ENCODE results near the gene CLBA1. TPM values are rescaled to one million over a fixed set of nuclear protein-coding genes. Genes with fewer than 3 reads are reported as not detected.

The CLBA1 gene
- total RNA-seq, 1 donor from 2014 or later = 4.7 TPM

DNA sequence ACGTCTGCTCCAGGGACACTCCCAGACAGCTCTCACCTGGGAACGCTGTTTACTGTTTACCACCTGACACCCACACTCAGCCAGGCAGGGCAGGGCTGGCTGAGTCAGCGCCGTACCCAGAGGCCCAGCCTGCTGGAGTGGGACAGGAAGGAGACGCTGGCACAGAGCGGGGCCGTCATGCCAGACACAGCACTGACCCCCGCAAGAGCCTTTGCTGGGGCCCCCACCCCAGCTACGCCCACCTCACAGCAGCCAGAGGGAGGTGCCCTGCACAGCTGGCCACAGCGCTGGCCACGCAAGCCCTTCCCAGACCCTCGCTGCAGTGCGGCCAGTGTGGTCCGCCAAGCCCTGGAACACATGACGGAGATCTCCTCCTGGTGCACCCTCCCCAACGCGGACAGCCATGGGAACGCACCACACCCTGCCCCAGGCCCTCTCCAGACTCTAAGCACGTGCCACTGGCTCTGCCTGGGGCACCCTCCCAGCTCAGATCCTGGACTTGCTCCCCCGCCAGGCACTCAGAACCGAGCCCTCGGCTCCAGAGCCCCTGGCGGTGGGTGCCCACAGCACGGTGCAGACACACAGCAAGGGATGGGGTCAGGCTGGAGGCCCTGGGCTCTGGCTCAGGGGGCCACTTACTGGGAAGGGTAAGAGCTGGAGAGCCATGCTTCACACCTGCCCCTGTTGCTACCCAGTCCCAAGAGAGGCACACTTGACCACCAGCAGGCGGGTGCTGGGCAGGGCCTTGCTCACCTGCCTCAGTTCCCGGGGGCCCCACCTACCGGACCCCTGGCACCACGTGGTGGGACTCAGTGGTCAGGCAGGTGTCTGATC lies 13.1 kb upstream of the CLBA1 start:
- DNase-seq (ENCODE audit: extremely low spot score in 2 of 2) = peak in 1 of 2 donors; percentile 95

DNA sequence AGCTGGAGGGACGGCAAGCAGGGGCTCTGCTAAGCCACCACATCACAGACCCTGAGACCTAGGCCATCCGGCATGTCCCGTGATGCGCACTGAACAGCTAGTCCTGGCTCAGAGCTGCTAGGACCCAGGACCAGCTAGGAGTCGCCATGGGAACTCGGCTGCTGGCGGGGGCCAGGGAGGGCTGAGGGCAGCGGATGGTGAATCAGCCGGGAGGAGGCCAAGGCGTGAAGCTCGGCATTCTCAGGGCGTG lies 12.5 kb upstream of the CLBA1 start:
- no peak for TF ChIP-seq POLR2A (IDR thresholded peaks at IDR 0.05)
- TF ChIP-seq, protein P1, sequence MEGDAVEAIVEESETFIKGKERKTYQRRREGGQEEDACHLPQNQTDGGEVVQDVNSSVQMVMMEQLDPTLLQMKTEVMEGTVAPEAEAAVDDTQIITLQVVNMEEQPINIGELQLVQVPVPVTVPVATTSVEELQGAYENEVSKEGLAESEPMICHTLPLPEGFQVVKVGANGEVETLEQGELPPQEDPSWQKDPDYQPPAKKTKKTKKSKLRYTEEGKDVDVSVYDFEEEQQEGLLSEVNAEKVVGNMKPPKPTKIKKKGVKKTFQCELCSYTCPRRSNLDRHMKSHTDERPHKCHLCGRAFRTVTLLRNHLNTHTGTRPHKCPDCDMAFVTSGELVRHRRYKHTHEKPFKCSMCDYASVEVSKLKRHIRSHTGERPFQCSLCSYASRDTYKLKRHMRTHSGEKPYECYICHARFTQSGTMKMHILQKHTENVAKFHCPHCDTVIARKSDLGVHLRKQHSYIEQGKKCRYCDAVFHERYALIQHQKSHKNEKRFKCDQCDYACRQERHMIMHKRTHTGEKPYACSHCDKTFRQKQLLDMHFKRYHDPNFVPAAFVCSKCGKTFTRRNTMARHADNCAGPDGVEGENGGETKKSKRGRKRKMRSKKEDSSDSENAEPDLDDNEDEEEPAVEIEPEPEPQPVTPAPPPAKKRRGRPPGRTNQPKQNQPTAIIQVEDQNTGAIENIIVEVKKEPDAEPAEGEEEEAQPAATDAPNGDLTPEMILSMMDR (IDR thresholded peaks at IDR 0.05) = no peak
- TF ChIP-seq POLR2AphosphoS5 (IDR thresholded peaks at IDR 0.05; ENCODE audit: insufficient read depth in 1 of 2, low read depth in 1 of 2) = peak in 1 of 2 donors; percentile 89
- intact Hi-C loops (cut with DNase I) = loop anchor here (5.0 kb wide), 1 partner anchor 49 kb away; the partner anchor contains the start of gene CDCA4
- peak overlapping the region; percentile 99 for H3K27ac ChIP-seq
- no peak for DNase-seq (ENCODE audit: extremely low spot score in 2 of 2)
- H3K36me3 ChIP-seq = no peaks in the 10 kb centered on the region
- H3K27me3 ChIP-seq = no peaks in the 10 kb centered on the region
- peak overlapping the region; percentile 4 to 31 for H3K4me3 ChIP-seq
- no peaks in the 10 kb centered on the region for H3K9me3 ChIP-seq
- peaks cover 92% of the 10 kb centered on the region for H3K4me1 ChIP-seq

More for the DNA sequence above, 13.1 kb upstream of the CLBA1 start:
- TF ChIP-seq POLR2AphosphoS5 (IDR thresholded peaks at IDR 0.05; ENCODE audit: insufficient read depth in 1 of 2, low read depth in 1 of 2) (peak; percentile 63 to 68), POLR2A (IDR thresholded peaks at IDR 0.05) (no peak)
- TF ChIP-seq, protein P1 (IDR thresholded peaks at IDR 0.05) = peak in 1 of 3 experiments; percentile 11
- intact Hi-C loops (cut with DNase I) = loop anchor here (5.0 kb wide), 1 partner anchor 50 kb away; the partner anchor contains the start of gene CDCA4
- Histone ChIP-seq H3K4me1 (peaks cover 94% of the 10 kb centered on the region), H3K27ac (peak overlapping the region; percentile 99), H3K4me3 (peak overlapping the region; percentile 4 to 31), H3K9me3 (no peaks in the 10 kb centered on the region), H3K36me3 (no peaks in the 10 kb centered on the region), H3K27me3 (no peaks in the 10 kb centered on the region)

DNA sequence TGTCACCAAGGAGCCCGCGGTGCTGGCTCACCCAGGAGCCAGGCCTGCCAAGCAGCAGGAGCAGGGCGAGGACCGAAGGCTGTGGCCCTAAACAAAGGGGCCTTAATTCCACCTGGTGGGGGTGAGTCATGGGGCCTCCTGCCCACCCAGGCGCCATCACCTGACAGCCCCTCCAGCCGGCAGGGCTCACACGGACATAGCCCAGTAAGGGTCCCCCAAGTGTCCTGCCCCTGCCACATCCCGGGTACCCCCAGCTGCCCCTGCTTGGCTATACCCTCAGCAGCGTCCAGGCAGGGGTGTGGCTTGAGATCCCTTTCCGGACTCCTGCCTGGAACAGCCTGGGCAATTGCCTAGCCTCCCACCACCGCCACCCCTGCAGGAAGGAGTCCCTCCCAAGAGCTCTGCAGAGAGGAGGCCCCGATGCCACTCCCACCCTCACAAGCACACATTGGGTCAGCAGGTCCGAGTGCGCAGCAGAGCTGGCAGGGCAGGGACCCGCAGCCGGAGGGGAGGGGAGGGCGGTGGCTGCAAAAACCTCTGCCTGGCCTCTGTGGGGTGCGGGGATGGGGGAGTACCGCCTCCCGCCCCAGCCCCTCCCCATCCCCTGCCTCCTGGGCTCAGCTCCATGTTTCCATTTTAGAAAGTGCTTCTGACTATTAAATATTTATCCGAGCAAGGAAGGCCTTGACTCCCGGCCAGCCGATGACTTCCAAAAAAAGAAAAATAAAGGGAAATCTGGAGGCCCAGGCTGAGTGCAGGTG lies 12.0 kb upstream of the CLBA1 start:
- intact Hi-C loops (cut with DNase I) = loop anchor here (5.0 kb wide), 1 partner anchor 49 kb away; the partner anchor contains the start of gene CDCA4
- peak in 1 of 2 donors; percentile 97 for DNase-seq (ENCODE audit: extremely low spot score in 2 of 2)
- Histone ChIP-seq H3K9me3 (no peaks in the 10 kb centered on the region), H3K27me3 (no peaks in the 10 kb centered on the region), H3K4me3 (peak overlapping the region; percentile 4 to 31), H3K4me1 (peaks cover 90% of the 10 kb centered on the region), H3K36me3 (no peaks in the 10 kb centered on the region), H3K27ac (peak overlapping the region; percentile 99)
- TF ChIP-seq POLR2AphosphoS5 (IDR thresholded peaks at IDR 0.05; ENCODE audit: insufficient read depth in 1 of 2, low read depth in 1 of 2) = peak; percentile 57 to 76
- no peak for TF ChIP-seq POLR2A (IDR thresholded peaks at IDR 0.05)

DNA sequence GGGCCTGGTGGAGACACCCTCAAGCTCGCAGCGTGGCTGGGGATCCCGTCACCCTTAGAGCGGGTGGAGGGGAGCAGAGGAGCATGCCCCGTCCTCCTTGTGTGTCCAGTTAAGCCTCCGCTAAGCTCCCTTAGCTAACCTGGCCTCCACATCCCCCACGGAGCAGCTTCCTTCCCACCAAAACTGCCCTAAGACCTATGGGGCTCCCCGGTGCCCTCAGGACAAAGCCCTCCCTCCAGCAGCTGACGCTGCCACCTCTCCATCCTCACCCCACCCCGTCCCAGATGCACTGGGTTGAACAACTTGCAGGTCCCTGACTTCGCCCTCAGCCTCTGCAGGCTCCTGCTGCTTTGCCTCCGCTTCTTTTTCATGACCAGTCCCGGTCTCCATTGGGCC lies 11.4 kb upstream of the CLBA1 start:
- H3K4me1 ChIP-seq = peaks cover 88% of the 10 kb centered on the region
- H3K27me3 ChIP-seq = no peaks in the 10 kb centered on the region
- no peaks in the 10 kb centered on the region for H3K9me3 ChIP-seq
- DNase-seq (ENCODE audit: extremely low spot score in 2 of 2) = no peak
- peak overlapping the region; percentile 4 to 31 for H3K4me3 ChIP-seq
- no peaks in the 10 kb centered on the region for H3K36me3 ChIP-seq
- intact Hi-C loops (cut with DNase I) = loop anchor here (5.0 kb wide), 1 partner anchor 48 kb away; the partner anchor contains the start of gene CDCA4
- H3K27ac ChIP-seq = peak overlapping the region; percentile 99
- TF ChIP-seq POLR2AphosphoS5 (IDR thresholded peaks at IDR 0.05; ENCODE audit: insufficient read depth in 1 of 2, low read depth in 1 of 2) (no peak), POLR2A (IDR thresholded peaks at IDR 0.05) (no peak)
- TF ChIP-seq, protein P1 (IDR thresholded peaks at IDR 0.05) = no peak

DNA sequence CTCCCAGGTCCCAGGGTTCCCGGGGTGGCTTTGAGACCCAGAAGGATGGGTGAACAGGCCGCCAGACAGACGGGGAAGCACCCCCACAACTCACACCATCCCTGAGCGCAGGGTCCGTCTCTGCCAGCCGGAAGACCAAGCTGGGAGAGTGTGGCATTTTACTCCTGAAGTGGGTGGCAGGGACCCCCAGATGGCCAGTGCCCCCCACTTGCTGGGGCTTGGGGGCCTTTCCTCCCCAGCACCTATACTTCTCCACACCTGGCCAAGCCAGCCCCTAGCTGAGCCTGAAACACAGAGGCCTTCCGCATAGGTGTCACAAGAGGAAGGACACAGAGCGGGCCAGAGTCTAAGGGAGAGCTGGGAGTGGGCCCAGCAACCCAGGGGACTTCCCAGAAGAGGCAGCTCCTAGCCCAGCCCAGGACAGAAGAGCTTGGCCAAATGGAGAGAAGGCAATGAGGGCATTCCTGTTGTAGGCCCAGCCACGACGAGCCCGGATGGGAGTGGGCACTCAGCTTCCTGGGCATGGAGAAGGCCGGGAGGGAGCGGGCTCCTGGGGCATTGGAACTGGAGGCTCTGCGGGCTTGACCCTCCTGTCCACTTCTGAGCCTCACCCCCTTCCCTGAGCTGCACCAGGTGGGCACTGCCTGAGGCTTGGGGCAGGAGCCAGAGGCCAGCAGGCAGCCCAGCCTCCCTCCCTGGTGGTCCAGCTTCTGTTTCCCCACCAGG lies 10.8 kb upstream of the CLBA1 start:
- no peak for DNase-seq (ENCODE audit: extremely low spot score in 2 of 2)
- peaks cover 81% of the 10 kb centered on the region for H3K4me1 ChIP-seq

More for the DNA sequence above, 10.8 kb upstream of the CLBA1 start:
- Histone ChIP-seq H3K9me3 (no peaks in the 10 kb centered on the region), H3K27ac (peak overlapping the region; percentile 99), H3K4me3 (no peak overlapping the region), H3K36me3 (no peaks in the 10 kb centered on the region), H3K27me3 (no peaks in the 10 kb centered on the region)
- intact Hi-C loops (cut with DNase I) = loop anchor here (5.0 kb wide), 2 partner anchors 47 to 67 kb away; partner anchors contain the start of gene CDCA4
- TF ChIP-seq, protein P1 (IDR thresholded peaks at IDR 0.05) = no peak
- TF ChIP-seq POLR2A (IDR thresholded peaks at IDR 0.05) (no peak), POLR2AphosphoS5 (IDR thresholded peaks at IDR 0.05; ENCODE audit: insufficient read depth in 1 of 2, low read depth in 1 of 2) (no peak)

All from vagina (tissue), 2 donors.